HEK293T (cell line): ENCODE results near the gene ADNP2.

ENCODE experiments used
- CTCF ChIA-PET: fragments of 350-600 bp; formaldehyde crosslinking; extraction: SDS; loops from one replicate; lab custom pipeline; 2021; ENCODE audit warnings: antibody characterized with exemption, inconsistent platforms; lab: Yijun Ruan, JAX
- POLR2A ChIA-PET: fragments of 350-600 bp; formaldehyde crosslinking; extraction: SDS; loops from one replicate; lab custom pipeline; 2020; ENCODE audit warnings: antibody characterized with exemption, inconsistent platforms; lab: Yijun Ruan, JAX
- DNase-seq: peaks from one replicate; pipeline ENCODE4 v3.0.0; 2012; ENCODE audit warnings: mixed read lengths; ENCODE audit errors: extremely low spot score
- ARNT ChIP-seq: fragments of 450-650 bp; IDR thresholded peaks from 2 replicates; pipeline ENCODE4 v1.6.1; 2017; ENCODE audit warnings: mild to moderate bottlenecking
- BHLHE40 ChIP-seq: fragments of 450-650 bp; IDR thresholded peaks from 2 replicates; pipeline ENCODE4 v1.6.1; 2016; ENCODE audit warnings: mild to moderate bottlenecking, moderate library complexity, borderline replicate concordance
- CTBP1 ChIP-seq: fragments of 450-650 bp; IDR thresholded peaks from 2 replicates; pipeline ENCODE4 v1.6.1; 2016; ENCODE audit warnings: borderline replicate concordance
- ELF4 ChIP-seq: fragments of 450-650 bp; IDR thresholded peaks from 2 replicates; pipeline ENCODE4 v1.6.1; 2017; ENCODE audit warnings: antibody characterized with exemption
- FOXA1 ChIP-seq: fragments of 450-650 bp; IDR thresholded peaks from 2 replicates; pipeline ENCODE4 v1.6.1; 2016; ENCODE audit warnings: mild to moderate bottlenecking
- FOXK2 ChIP-seq: fragments of 450-650 bp; IDR thresholded peaks from 2 replicates; pipeline ENCODE4 v1.6.1; 2016; ENCODE audit warnings: mild to moderate bottlenecking
- FOXM1 ChIP-seq: fragments of 450-650 bp; IDR thresholded peaks from 2 replicates; pipeline ENCODE4 v1.6.1; 2017; ENCODE audit warnings: mild to moderate bottlenecking, borderline replicate concordance
- HDGF ChIP-seq: fragments of 450-650 bp; IDR thresholded peaks from 2 replicates; pipeline ENCODE4 v1.6.1; 2017; ENCODE audit warnings: antibody characterized with exemption, borderline replicate concordance
- L3MBTL2 ChIP-seq: fragments of 450-650 bp; conservative IDR thresholded peaks from 2 replicates; pipeline ENCODE4 v1.6.1; 2016; ENCODE audit warnings: mild to moderate bottlenecking
- LEF1 ChIP-seq: fragments of 450-650 bp; IDR thresholded peaks from 2 replicates; pipeline ENCODE4 v1.6.1; 2017; ENCODE audit warnings: mild to moderate bottlenecking, borderline replicate concordance
- NFRKB ChIP-seq: fragments of 450-650 bp; IDR thresholded peaks from 2 replicates; pipeline ENCODE4 v1.6.1; 2016; ENCODE audit warnings: mild to moderate bottlenecking, moderate library complexity
- SP1 ChIP-seq: fragments of 450-650 bp; IDR thresholded peaks from 2 replicates; pipeline ENCODE4 v1.6.1; 2017
- SUZ12 ChIP-seq: fragments of 450-650 bp; IDR thresholded peaks from 2 replicates; pipeline ENCODE4 v1.6.1; 2016; ENCODE audit warnings: mild to moderate bottlenecking
- TARDBP ChIP-seq: fragments of 450-650 bp; IDR thresholded peaks from 2 replicates; pipeline ENCODE4 v1.6.1; 2016
- ZNF384 ChIP-seq: fragments of 450-650 bp; IDR thresholded peaks from 2 replicates; pipeline ENCODE4 v1.6.1; 2016
- TF ChIP-seq, protein P1 (sequence below): fragments of 450-650 bp; IDR thresholded peaks from 2 replicates; pipeline ENCODE4 v1.6.1; 2016

Gene ADNP2

DNA sequence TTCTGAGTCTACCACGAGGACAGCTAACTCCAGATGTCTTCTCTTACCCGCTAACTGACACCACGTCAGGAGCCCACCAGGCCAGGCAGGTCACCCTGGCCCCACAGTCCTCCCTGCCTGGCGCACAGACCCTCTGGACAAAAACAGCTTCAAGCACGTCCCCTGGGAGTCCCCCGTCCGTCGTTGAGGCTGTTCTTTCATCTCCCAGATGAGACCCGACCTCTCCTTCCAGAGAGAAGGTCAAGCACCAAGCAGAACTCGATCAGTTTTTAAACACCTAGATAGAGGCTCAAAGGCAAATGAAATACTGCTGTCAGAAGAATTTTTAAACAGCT, 80.4 kb downstream of the ADNP2 start:
- POLR2A ChIA-PET, result no interaction called here
- CTCF ChIA-PET, result no interaction called here
- DNase-seq, result no peak
- TF ChIP-seq SP1, result no peak
- TF ChIP-seq, protein P1, sequence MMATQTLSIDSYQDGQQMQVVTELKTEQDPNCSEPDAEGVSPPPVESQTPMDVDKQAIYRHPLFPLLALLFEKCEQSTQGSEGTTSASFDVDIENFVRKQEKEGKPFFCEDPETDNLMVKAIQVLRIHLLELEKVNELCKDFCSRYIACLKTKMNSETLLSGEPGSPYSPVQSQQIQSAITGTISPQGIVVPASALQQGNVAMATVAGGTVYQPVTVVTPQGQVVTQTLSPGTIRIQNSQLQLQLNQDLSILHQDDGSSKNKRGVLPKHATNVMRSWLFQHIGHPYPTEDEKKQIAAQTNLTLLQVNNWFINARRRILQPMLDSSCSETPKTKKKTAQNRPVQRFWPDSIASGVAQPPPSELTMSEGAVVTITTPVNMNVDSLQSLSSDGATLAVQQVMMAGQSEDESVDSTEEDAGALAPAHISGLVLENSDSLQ, result no peak
- TF ChIP-seq FOXM1, result no peak
- no peak for TF ChIP-seq SUZ12
- no peak for TF ChIP-seq FOXA1
- TF ChIP-seq FOXK2, result no peak
- TF ChIP-seq ZNF384, result no peak
- no peak for TF ChIP-seq ARNT
- TF ChIP-seq BHLHE40, result no peak
- no peak for TF ChIP-seq CTBP1
- no peak for TF ChIP-seq NFRKB
- no peak for TF ChIP-seq ELF4
- TF ChIP-seq L3MBTL2, result no peak
- TF ChIP-seq TARDBP, result no peak
- no peak for TF ChIP-seq HDGF
- TF ChIP-seq LEF1, result no peak
